Islet precursor cell (in vitro differentiated cells): Measurements from ENCODE around the gene CLEC17A.
"Not testable (repeated sequence)": the region's sequence is repeated elsewhere in the genome, so short reads cannot be mapped to it uniquely, and the experiment has no call there.

Source experiments
- DNase-seq: peaks from one replicate; pipeline ENCODE4 v3.0.0-alpha.2; 2018

The CLEC17A gene

GRCh38 chr19:14559916-14560775 lies 22.7 kb upstream of the CLEC17A start:
- DNase-seq: peak; percentile 55

DNA sequence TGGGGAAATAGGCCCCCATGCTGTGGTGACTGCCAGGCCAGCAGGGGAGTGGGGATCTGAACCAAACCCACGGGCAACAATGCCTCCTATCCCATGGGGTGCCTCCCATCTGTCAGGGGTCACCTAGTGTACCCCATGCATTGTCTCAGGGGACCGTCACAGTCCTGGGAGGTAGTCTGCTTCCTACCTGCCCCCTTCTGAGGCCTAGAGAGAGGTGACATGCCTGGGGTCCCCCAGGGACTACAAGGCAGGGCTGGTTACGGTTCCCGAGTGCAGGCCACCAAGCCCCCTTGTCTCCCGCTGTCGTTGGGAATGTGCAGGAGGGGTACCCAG lies 22.1 kb upstream of the CLEC17A start:
- no peak for DNase-seq

GRCh38 chr19:14561249-14561648 lies 21.6 kb upstream of the CLEC17A start:
- no peak for DNase-seq

GRCh38 chr19:14561847-14562351 lies 21.0 kb upstream of the CLEC17A start:
- DNase-seq: peak; percentile 65

GRCh38 chr19:14562660-14563589 lies 20.0 kb upstream of the CLEC17A start:
- no peak for DNase-seq

GRCh38 chr19:14563590-14563926 lies 19.3 kb upstream of the CLEC17A start:
- no peak for DNase-seq

GRCh38 chr19:14563989-14564651 lies 18.8 kb upstream of the CLEC17A start:
- peak; percentile 86 for DNase-seq

GRCh38 chr19:14564652-14565297 lies 18.1 kb upstream of the CLEC17A start:
- not testable (repeated sequence) for DNase-seq

DNA sequence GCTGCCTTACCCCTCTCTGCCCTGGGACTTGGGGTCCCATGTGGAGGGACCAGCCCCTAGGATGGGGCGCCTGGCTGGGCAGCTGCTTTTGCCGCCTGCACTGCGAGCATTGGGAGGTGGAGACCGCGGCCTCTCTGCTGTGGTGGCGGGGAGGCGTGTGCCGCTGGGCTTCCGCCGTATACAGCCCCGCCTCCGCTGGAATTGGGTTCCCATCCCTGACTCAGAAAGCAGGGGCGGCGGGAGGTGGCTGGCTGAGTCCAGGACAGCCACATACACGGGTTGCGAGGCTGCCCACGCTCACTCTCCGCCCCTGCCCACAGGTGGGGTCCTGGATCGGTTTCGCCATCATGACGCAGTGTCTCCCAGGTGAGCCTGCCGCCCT lies 17.6 kb upstream of the CLEC17A start:
- DNase-seq: no peak

DNA sequence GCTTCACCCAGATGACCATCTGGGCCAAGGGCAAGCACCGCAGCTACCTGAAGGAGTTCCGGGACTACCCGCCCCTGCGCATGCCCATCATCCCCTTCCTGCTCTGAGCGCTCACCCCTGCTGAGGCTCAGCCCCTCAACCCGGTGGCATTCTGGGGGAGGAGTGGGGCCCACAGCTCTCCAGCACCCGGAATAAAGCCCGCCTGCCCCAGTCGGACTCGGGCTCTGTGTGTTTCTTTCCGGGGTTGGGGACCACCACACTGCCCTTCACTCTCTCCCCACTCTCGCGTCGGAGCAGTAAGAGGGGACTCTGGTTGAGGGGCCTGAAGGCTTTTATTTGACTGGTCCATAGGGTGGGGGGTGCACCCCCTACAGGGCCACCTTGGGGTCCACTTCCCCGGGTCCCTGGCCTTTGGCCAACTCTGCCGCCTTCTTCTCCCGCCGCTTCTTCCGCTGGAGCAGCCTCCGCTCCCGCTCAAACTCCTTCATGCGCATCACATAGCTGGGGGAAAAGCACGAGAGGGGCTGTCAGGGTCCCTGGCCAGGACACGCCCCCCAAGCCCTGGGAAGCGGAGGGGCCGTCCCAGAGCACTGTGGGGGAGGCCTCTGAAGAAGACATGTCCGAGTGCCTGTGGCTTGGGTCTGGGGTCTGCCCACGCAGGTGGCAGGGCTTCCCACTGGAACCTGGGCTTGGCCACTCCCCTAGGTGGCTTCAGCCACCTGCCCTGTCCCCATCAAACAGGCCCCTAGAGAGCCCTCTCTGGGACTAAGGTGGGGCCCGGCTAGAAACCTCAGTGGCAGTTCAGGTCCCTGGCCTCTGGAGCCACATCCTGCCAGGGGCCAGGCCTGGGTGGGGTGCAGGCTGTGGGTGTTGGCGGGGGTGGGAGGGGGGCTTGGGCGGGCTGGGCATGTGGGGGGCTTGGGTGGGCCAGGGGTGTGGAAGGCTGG lies 16.8 kb upstream of the CLEC17A start:
- no peak for DNase-seq

DNA sequence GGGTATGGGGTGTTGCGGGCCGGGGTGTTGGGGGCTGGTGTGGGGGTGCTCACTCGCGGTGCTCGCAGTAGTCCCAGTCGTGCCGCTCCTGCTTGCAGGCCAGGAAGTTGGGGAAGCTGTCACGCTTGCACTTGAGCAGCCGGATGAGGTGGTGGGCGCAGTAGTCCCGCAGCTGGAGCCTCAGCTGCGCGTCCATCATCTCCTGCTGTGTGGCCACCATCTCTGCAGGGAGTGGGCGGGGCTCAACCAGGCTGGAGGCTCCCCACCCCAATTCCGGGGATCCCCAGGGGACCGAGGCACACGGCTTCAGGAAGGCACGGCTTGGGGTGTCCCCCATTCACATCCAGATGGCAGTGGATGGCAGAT lies 16.2 kb upstream of the CLEC17A start:
- no peak for DNase-seq

GRCh38 chr19:14567079-14567478 lies 15.8 kb upstream of the CLEC17A start:
- no peak for DNase-seq

- no peak for DNase-seq
Measured at GRCh38 chr19:14570864-14571527, 11.9 kb upstream of the CLEC17A start.

GRCh38 chr19:14571695-14572490 lies 11.0 kb upstream of the CLEC17A start, which contains the start of gene NDUFB7:
Gene NDUFB7, minus strand, starts transcription at chr19:14572066. Its CDS starts 66 bp downstream, at chr19:14572000.
- DNase-seq: peak; percentile 97

DNA sequence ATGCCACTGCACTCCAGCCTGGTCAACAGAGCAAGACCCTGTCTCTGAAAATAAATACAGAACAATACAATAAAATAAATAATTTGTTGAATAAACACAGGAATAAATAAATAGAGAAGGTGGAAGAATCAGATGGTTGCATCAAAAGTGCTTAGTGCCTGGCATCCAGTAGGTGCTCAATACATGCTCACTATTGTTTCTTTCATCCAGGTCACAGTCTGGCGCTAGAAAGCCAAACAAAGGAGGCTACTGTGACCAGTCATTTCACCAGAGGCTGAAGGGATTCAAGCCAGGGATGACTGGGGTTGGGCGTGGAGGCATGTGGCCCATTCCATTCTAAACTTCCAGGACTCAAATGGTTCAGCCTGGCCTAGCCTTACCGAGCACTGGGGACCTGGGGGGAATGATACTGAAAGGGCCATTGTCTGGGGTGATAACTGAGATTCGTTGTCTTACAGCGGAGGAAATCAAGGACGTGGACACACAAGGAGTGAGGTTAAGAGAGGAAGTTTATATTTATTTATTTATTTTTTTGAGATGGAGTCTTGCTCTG lies 7.4 kb upstream of the CLEC17A start:
- no peak for DNase-seq

- DNase-seq: no peak
Measured at GRCh38 chr19:14576363-14576762, 6.5 kb upstream of the CLEC17A start.

DNA sequence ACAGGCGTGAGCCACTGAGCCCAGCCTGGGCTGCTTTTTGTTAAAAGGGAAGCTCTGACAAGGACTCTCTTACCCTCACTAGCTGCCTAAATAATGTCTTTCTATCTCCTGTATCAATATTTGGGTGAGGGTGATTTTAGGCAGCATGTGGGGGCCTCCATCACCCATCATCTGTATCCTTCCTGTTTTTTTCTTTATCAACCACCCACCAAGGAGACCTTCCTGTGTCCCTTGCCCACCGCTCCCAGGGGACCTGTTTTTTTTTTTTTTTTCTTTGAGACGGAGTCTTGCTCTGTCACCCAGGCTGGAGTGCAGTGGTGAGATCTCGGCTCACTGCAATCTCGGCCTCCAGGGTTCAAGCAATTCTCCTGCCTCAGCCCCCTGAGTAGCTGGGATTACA lies 5.6 kb upstream of the CLEC17A start:
- no peak for DNase-seq

GRCh38 chr19:14577885-14578427 lies 4.9 kb upstream of the CLEC17A start:
- DNase-seq: peak; percentile 60

DNA sequence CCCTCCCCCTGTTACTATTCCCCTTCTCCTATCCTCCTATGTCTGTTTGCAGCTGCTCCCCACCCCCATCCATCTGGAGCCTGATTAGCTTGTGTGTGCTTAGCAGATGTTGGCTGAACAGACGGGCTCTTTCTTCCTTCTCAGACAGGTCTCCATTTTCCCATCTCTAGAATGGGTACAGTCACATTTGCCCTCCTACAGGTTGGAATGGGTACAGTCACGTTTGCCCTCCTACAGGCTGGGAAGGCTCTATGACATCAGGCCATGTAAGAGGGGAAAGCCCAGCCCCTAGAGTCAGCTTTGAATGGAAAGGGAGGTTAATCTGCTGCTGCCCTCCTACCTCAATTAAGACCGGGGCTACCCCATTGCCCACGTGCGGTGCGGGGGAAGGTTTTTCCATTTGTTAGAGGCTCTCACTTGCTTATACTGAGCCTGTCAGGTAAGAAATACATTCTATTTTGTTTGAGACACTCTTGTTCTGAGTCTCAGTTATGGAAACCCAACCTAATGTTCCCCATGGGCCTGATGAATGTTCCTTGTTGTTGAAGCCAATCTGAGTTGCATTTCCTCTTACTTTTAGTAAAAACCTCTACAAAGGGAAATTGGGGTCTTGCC lies 2.2 kb upstream of the CLEC17A start:
- DNase-seq: no peak
